HL-60 (cell line): ENCODE results near the gene LGR4.

ENCODE experiments used
- DNase-seq, 2 experiments: peaks; one replicate each; pipeline ENCODE4 v3.0.0-alpha.2; 2010 to 2020; ENCODE audit warnings: low read depth in 1 of 2, low spot score in 1 of 2
- H3K27ac ChIP-seq: fragments of 250-450 bp; sonication (Bioruptor Pico); replicated peaks from 2 replicates; pipeline ENCODE4 v1.5.1; 2020; ENCODE audit warnings: mild to moderate bottlenecking, moderate library complexity
- H3K27me3 ChIP-seq: fragments of 250-450 bp; sonication (Bioruptor Pico); 2 replicates; pipeline ENCODE4 v1.5.1; 2021; ENCODE audit warnings: mild to moderate bottlenecking, moderate library complexity; ENCODE audit not compliant: insufficient read depth, poor library complexity, severe bottlenecking
- H3K4me3 ChIP-seq: replicated peaks from 2 replicates; pipeline ENCODE4 v1.5.1; 2011; ENCODE audit warnings: mild to moderate bottlenecking, control low read depth, low read length; ENCODE audit not compliant: insufficient read depth
- GABPA ChIP-seq: IDR thresholded peaks from 2 replicates; pipeline ENCODE4 v1.6.1; 2012; ENCODE audit warnings: low read depth
- POLR2AphosphoS5 ChIP-seq: IDR thresholded peaks from 2 replicates; pipeline ENCODE4 v1.6.1; 2012; ENCODE audit warnings: low read depth
- SPI1 ChIP-seq: IDR thresholded peaks from 2 replicates; pipeline ENCODE4 v1.6.1; 2012; ENCODE audit warnings: low read depth, mild to moderate bottlenecking, borderline replicate concordance
- TF ChIP-seq, protein P1 (sequence below): IDR thresholded peaks from one replicate; pipeline ENCODE4 v1.5.1; 2011; ENCODE audit warnings: low read length, control low read depth, inconsistent platforms; ENCODE audit not compliant: insufficient read depth
- TF ChIP-seq, protein P2 (sequence below): IDR thresholded peaks from 2 replicates; pipeline ENCODE4 v1.6.1; 2012; ENCODE audit warnings: low read depth; ENCODE audit not compliant: insufficient replicate concordance

Gene LGR4

GRCh38 chr11:27409049-27409448, 63.5 kb downstream of the LGR4 start:
- no peak for DNase-seq
- Histone ChIP-seq H3K27me3 (no peaks in the 10 kb centered on the region), H3K4me3 (no peak overlapping the region), H3K27ac (no peak overlapping the region)
- TF ChIP-seq GABPA: no peak

GRCh38 chr11:27408246-27408800, 64.3 kb downstream of the LGR4 start:
- Histone ChIP-seq H3K27ac (no peak overlapping the region), H3K27me3 (no peaks in the 10 kb centered on the region), H3K4me3 (no peak overlapping the region)
- no peak for DNase-seq
- TF ChIP-seq POLR2AphosphoS5: no peak
- TF ChIP-seq, protein P1, sequence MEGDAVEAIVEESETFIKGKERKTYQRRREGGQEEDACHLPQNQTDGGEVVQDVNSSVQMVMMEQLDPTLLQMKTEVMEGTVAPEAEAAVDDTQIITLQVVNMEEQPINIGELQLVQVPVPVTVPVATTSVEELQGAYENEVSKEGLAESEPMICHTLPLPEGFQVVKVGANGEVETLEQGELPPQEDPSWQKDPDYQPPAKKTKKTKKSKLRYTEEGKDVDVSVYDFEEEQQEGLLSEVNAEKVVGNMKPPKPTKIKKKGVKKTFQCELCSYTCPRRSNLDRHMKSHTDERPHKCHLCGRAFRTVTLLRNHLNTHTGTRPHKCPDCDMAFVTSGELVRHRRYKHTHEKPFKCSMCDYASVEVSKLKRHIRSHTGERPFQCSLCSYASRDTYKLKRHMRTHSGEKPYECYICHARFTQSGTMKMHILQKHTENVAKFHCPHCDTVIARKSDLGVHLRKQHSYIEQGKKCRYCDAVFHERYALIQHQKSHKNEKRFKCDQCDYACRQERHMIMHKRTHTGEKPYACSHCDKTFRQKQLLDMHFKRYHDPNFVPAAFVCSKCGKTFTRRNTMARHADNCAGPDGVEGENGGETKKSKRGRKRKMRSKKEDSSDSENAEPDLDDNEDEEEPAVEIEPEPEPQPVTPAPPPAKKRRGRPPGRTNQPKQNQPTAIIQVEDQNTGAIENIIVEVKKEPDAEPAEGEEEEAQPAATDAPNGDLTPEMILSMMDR: no peak
- no peak for TF ChIP-seq GABPA

- Histone ChIP-seq H3K27me3 (no peaks in the 10 kb centered on the region), H3K4me3 (no peak overlapping the region), H3K27ac (no peak overlapping the region)
- TF ChIP-seq POLR2AphosphoS5 (no peak), GABPA (no peak), SPI1 (no peak)
- TF ChIP-seq, protein P1: no peak
- TF ChIP-seq, protein P2, sequence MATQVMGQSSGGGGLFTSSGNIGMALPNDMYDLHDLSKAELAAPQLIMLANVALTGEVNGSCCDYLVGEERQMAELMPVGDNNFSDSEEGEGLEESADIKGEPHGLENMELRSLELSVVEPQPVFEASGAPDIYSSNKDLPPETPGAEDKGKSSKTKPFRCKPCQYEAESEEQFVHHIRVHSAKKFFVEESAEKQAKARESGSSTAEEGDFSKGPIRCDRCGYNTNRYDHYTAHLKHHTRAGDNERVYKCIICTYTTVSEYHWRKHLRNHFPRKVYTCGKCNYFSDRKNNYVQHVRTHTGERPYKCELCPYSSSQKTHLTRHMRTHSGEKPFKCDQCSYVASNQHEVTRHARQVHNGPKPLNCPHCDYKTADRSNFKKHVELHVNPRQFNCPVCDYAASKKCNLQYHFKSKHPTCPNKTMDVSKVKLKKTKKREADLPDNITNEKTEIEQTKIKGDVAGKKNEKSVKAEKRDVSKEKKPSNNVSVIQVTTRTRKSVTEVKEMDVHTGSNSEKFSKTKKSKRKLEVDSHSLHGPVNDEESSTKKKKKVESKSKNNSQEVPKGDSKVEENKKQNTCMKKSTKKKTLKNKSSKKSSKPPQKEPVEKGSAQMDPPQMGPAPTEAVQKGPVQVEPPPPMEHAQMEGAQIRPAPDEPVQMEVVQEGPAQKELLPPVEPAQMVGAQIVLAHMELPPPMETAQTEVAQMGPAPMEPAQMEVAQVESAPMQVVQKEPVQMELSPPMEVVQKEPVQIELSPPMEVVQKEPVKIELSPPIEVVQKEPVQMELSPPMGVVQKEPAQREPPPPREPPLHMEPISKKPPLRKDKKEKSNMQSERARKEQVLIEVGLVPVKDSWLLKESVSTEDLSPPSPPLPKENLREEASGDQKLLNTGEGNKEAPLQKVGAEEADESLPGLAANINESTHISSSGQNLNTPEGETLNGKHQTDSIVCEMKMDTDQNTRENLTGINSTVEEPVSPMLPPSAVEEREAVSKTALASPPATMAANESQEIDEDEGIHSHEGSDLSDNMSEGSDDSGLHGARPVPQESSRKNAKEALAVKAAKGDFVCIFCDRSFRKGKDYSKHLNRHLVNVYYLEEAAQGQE: no peak
- DNase-seq: no peak
Observed at GRCh38 chr11:27406498-27407354, 65.9 kb downstream of the LGR4 start.

GRCh38 chr11:27405134-27405533, 67.5 kb downstream of the LGR4 start:
- TF ChIP-seq, protein P2: no peak
- TF ChIP-seq GABPA (no peak), POLR2AphosphoS5 (no peak), SPI1 (no peak)
- TF ChIP-seq, protein P1: no peak
- H3K4me3 ChIP-seq: no peak overlapping the region
- no peak for DNase-seq
- H3K27me3 ChIP-seq: no peaks in the 10 kb centered on the region
- no peak overlapping the region for H3K27ac ChIP-seq
